ENCODE results near the gene RGS7. TPM values are rescaled to one million over a fixed set of nuclear protein-coding genes. Genes with fewer than 3 reads are reported as not detected.

Gene RGS7
- total RNA-seq, 2 experiments from 2014 or later = not detected

GRCh38 chr1:240772131-240772530 lies 584.9 kb downstream of the RGS7 start:
- Histone ChIP-seq H3K9me2 (ENCODE audit: insufficient read depth, low read length) (no peaks in the 10 kb centered on the region), H3K9me3 (ENCODE audit: low read length) (no peaks in the 10 kb centered on the region), H3K79me2 (ENCODE audit: insufficient read depth, low read depth, low read length) (no peaks in the 10 kb centered on the region), H3K4me2 (ENCODE audit: low read length) (no peak overlapping the region), H4K20me1 (ENCODE audit: insufficient read depth, low read length) (no peaks in the 10 kb centered on the region), H3K36me3 (ENCODE audit: insufficient read depth, low read length) (no peaks in the 10 kb centered on the region), H2AFZ (ENCODE audit: low read length) (no peak overlapping the region), H3K4me1 (ENCODE audit: insufficient read depth, low read length, poor library complexity, severe bottlenecking) (no peaks in the 10 kb centered on the region), H3K4me3 (ENCODE audit: low read depth, low read length, poor library complexity, severe bottlenecking) (no peak overlapping the region), H3K27ac (ENCODE audit: low read depth, low read length, poor library complexity, severe bottlenecking) (no peak overlapping the region)
- intact Hi-C loops (cut with micrococcal nuclease; ENCODE audit: unreplicated experiment) = no loop called here
- no TSS peak for BruUV-seq (replicated peaks)
- ChIA-PET CTCF (ENCODE audit: unreplicated experiment) (no interaction called here), POLR2A (no interaction called here)
- TF ChIP-seq CTCF (conservative IDR thresholded peaks at IDR 0.05; ENCODE audit: low read length) (no peak), EZH2phosphoT487 (IDR thresholded peaks at IDR 0.05; ENCODE audit: borderline replicate concordance, low read depth, low read length) (no peak)
- DNase-seq (ENCODE audit: low spot score) = no peak

GRCh38 chr1:240771450-240771849 lies 585.6 kb downstream of the RGS7 start:
- Histone ChIP-seq H4K20me1 (ENCODE audit: insufficient read depth, low read length) (no peaks in the 10 kb centered on the region), H3K79me2 (ENCODE audit: insufficient read depth, low read depth, low read length) (no peaks in the 10 kb centered on the region), H3K4me1 (ENCODE audit: insufficient read depth, low read length, poor library complexity, severe bottlenecking) (no peaks in the 10 kb centered on the region), H2AFZ (ENCODE audit: low read length) (no peak overlapping the region), H3K27ac (ENCODE audit: low read depth, low read length, poor library complexity, severe bottlenecking) (no peak overlapping the region), H3K9me2 (ENCODE audit: insufficient read depth, low read length) (no peaks in the 10 kb centered on the region), H3K4me2 (ENCODE audit: low read length) (no peak overlapping the region), H3K9me3 (ENCODE audit: low read length) (no peaks in the 10 kb centered on the region), H3K36me3 (ENCODE audit: insufficient read depth, low read length) (no peaks in the 10 kb centered on the region), H3K4me3 (ENCODE audit: low read depth, low read length, poor library complexity, severe bottlenecking) (no peak overlapping the region)
- no TSS peak for BruUV-seq (replicated peaks)
- DNase-seq (ENCODE audit: low spot score) = no peak
- POLR2A ChIA-PET = no interaction called here
- CTCF ChIA-PET (ENCODE audit: unreplicated experiment) = no interaction called here
- TF ChIP-seq EZH2phosphoT487 (IDR thresholded peaks at IDR 0.05; ENCODE audit: borderline replicate concordance, low read depth, low read length) = no peak
- TF ChIP-seq CTCF (conservative IDR thresholded peaks at IDR 0.05; ENCODE audit: low read length) = no peak
- intact Hi-C loops (cut with micrococcal nuclease; ENCODE audit: unreplicated experiment) = no loop called here

- BruUV-seq (replicated peaks) = no TSS peak
- Histone ChIP-seq H3K9me3 (ENCODE audit: low read length) (no peaks in the 10 kb centered on the region), H3K4me1 (ENCODE audit: insufficient read depth, low read length, poor library complexity, severe bottlenecking) (no peaks in the 10 kb centered on the region), H3K79me2 (ENCODE audit: insufficient read depth, low read depth, low read length) (no peaks in the 10 kb centered on the region), H3K9me2 (ENCODE audit: insufficient read depth, low read length) (no peaks in the 10 kb centered on the region), H4K20me1 (ENCODE audit: insufficient read depth, low read length) (no peaks in the 10 kb centered on the region), H3K36me3 (ENCODE audit: insufficient read depth, low read length) (no peaks in the 10 kb centered on the region), H3K27ac (ENCODE audit: low read depth, low read length, poor library complexity, severe bottlenecking) (no peak overlapping the region), H3K4me2 (ENCODE audit: low read length) (no peak overlapping the region), H3K4me3 (ENCODE audit: low read depth, low read length, poor library complexity, severe bottlenecking) (no peak overlapping the region), H2AFZ (ENCODE audit: low read length) (no peak overlapping the region)
- TF ChIP-seq EZH2phosphoT487 (IDR thresholded peaks at IDR 0.05; ENCODE audit: borderline replicate concordance, low read depth, low read length) (no peak), CTCF (conservative IDR thresholded peaks at IDR 0.05; ENCODE audit: low read length) (no peak)
- intact Hi-C loops (cut with micrococcal nuclease; ENCODE audit: unreplicated experiment) = no loop called here
- DNase-seq (ENCODE audit: low spot score) = no peak
- ChIA-PET CTCF (ENCODE audit: unreplicated experiment) (no interaction called here), POLR2A (no interaction called here)
Observed at GRCh38 chr1:240768979-240769378, 588.0 kb downstream of the RGS7 start.
